ENCODE measurements around the gene DNASE2.
"Not testable (repeated sequence)": the region's sequence is repeated elsewhere in the genome, so short reads cannot be mapped to it uniquely, and the experiment has no call there.

The DNASE2 gene, protein sequence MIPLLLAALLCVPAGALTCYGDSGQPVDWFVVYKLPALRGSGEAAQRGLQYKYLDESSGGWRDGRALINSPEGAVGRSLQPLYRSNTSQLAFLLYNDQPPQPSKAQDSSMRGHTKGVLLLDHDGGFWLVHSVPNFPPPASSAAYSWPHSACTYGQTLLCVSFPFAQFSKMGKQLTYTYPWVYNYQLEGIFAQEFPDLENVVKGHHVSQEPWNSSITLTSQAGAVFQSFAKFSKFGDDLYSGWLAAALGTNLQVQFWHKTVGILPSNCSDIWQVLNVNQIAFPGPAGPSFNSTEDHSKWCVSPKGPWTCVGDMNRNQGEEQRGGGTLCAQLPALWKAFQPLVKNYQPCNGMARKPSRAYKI

DNA sequence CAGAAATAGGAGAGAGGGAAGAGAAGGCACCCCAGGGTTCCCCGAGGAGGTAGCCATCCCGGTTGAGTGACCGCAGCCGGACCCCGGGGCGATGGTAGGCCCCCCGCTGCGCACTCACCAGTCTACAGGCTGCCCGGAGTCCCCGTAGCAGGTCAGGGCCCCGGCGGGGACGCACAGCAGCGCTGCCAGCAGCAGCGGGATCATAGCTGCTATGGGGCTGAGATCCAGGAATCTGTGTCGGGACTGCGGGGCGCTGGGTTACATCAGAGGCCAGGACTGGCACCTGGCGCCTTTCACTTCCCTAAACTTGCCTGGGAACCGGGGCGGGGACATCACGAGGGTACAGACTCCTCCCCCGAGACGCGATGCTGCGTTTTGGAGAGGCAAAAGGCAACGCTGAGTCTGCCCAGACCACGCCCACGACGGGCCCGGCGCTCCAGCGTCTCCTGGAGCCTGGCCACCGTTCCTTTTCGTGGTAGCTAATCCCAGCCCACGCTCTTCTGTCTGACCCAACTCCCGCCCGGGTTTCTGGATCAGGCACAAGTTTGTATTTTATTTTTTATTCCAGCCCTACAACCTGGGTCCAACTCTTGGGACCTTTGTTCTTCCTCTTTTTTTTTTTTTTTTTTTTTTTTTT, at the start of gene DNASE2:
DNASE2 (minus strand) TSS at position 278 of the 637 bp plus-strand sequence; CDS start at position 204, 74 bp downstream.
- Histone ChIP-seq H3K27ac (ENCODE audit: low read depth, low read length) (peak within 1 kb of the TSS; percentile 73), H3K9me3 (ENCODE audit: control insufficient read depth in 1 of 2, low read length in 2 of 2) (peaks cover 8 to 13% of the 10 kb centered on the region in 2 donors), H3K27me3 (ENCODE audit: control insufficient read depth in 1 of 2, insufficient read depth in 2 of 2, low read length in 2 of 2) (no peaks in the 10 kb centered on the region), H3K36me3 (ENCODE audit: control insufficient read depth in 1 of 2, insufficient read depth in 2 of 2, low read length in 2 of 2) (peaks cover 3 to 7% of the 10 kb centered on the region in 2 donors), H3K4me3 (ENCODE audit: low read depth in 1 of 2, low read length in 2 of 2) (peak within 1 kb of the TSS; percentile 85 to 94), H3K4me1 (ENCODE audit: control insufficient read depth in 1 of 2, insufficient read depth in 2 of 2, low read length in 2 of 2) (peaks cover 0 to 18% of the 10 kb centered on the region in 2 donors), H3K9ac (ENCODE audit: low read depth in 1 of 2, low read length in 2 of 2) (peak within 1 kb of the TSS; percentile 81 to 92)

DNA sequence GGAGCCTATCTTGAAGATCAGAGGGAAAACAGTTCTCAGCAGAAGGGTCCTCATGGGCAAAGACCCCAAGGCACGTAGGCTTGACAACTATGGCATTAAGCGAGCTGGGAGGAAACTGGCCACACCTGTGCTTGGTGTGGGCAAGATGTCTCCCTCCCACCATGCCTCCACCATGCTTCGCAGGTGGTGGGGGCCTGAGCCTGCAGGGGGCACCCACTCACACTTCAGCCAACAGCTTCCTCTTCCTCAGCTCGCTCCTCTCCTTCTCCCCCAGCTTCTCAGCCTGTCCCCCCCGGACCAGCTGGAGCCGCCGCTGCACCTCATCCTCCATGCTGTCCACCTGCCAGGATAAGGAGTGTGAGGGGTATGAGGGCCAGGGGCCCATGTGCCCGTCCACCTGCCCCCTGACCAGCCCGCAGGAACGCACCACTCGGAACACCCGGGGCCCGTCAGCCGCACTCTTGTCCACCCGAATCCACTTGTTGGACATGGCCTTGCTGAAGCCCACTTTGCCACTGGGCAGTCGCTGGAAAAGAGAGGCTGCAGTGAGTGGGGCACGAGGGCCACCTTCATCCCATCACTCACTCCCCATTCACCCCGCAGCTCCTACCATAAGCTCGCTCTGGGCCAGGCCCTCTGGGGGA, 48.9 kb upstream of the DNASE2 start:
- Histone ChIP-seq H3K9ac (ENCODE audit: low read depth in 1 of 2, low read length in 2 of 2) (no peak overlapping the region), H3K36me3 (ENCODE audit: control insufficient read depth in 1 of 2, insufficient read depth in 2 of 2, low read length in 2 of 2) (peaks cover 26 to 43% of the 10 kb centered on the region in 2 donors), H3K9me3 (ENCODE audit: control insufficient read depth in 1 of 2, low read length in 2 of 2) (no peaks in the 10 kb centered on the region), H3K27ac (ENCODE audit: low read depth, low read length) (no peak overlapping the region), H3K27me3 (ENCODE audit: control insufficient read depth in 1 of 2, insufficient read depth in 2 of 2, low read length in 2 of 2) (no peaks in the 10 kb centered on the region), H3K4me3 (ENCODE audit: low read depth in 1 of 2, low read length in 2 of 2) (no peak overlapping the region), H3K4me1 (ENCODE audit: control insufficient read depth in 1 of 2, insufficient read depth in 2 of 2, low read length in 2 of 2) (peaks cover 11 to 18% of the 10 kb centered on the region in 2 donors)

DNA sequence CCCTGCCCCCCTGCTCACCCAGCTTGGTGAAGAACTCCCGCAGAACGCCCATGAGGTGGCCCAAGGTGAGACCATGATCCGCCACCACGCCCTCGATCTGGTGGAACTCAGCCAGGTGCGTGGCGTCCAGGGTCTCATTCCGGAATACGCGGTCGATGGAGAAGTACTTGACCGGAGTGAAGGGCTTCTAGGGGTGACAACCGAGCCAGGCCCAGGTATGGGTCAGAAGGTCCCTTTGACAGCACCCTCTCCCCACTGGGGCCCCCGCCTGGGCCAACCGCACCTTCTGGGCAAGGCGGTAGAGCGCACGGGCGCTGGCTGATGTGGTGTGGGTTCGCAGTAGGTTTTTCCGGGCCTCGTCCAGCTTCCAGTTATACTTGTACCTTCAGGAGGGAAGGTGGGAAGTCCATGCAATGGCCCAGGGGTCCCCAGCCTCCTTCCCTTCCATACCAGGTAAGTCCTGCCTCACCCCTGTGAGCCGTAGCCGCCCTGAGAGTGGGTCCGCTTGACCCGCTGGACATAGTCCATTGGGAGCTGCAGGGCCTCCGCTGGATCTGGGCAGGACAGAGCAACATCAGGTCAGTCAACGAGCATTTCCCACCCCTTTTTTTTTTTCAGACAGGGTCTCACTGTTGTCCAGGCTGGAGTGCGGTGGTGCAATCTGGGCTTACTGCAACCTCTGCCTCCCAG, 43.5 kb upstream of the DNASE2 start:
- no peaks in the 10 kb centered on the region for H3K4me1 ChIP-seq (ENCODE audit: control insufficient read depth in 1 of 2, insufficient read depth in 2 of 2, low read length in 2 of 2)
- H3K9me3 ChIP-seq (ENCODE audit: control insufficient read depth in 1 of 2, low read length in 2 of 2), result no peaks in the 10 kb centered on the region
- H3K9ac ChIP-seq (ENCODE audit: low read depth in 1 of 2, low read length in 2 of 2), result no peak overlapping the region
- H3K4me3 ChIP-seq (ENCODE audit: low read depth in 1 of 2, low read length in 2 of 2), result no peak overlapping the region
- no peaks in the 10 kb centered on the region for H3K27me3 ChIP-seq (ENCODE audit: control insufficient read depth in 1 of 2, insufficient read depth in 2 of 2, low read length in 2 of 2)
- H3K27ac ChIP-seq (ENCODE audit: low read depth, low read length), result no peak overlapping the region
- H3K36me3 ChIP-seq (ENCODE audit: control insufficient read depth in 1 of 2, insufficient read depth in 2 of 2, low read length in 2 of 2), result peaks cover 33 to 60% of the 10 kb centered on the region in 2 donors

DNA sequence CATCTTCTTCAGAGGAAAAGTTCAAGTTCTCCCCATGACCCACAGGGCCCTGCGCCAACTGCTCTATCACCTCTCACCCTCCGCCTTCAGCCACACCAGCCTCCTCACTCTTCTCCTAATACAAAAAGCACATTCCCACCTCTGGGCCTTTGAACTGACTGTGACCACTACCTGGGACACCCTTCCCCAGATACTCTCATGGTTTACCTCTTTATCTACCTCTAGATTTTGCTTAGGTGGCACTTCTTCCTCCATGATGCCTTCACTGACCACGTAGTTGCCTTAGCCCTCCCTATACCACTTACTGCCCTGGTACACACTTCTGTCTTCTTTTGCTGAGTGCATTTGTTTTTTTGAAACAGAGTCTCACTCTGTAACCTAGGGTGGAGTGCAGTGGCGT, 41.7 kb upstream of the DNASE2 start:
- no peak overlapping the region for H3K27ac ChIP-seq (ENCODE audit: low read depth, low read length)
- H3K36me3 ChIP-seq (ENCODE audit: control insufficient read depth in 1 of 2, insufficient read depth in 2 of 2, low read length in 2 of 2), result peaks cover 24 to 42% of the 10 kb centered on the region in 2 donors

DNA sequence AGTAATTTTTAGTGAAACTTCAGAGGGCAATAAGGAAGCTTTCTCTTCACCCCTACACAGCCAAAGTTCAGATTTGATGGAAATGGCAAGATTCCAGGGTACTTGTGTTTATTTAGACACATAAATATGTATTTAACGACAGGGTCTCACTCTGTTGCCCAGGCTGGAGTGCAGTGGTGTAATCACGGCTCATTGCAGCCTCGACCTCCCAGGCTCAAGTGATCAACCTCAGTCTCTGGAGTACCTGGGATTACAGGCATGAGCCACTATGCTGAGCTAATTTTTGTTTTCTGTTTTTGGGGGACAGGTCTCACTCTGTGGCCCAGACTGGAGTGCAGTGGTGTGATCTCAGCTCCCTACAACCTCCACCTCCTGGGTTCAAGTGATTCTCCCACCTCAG, 39.8 kb upstream of the DNASE2 start:
- H3K27ac ChIP-seq (ENCODE audit: low read depth, low read length), result no peak overlapping the region
- H3K27me3 ChIP-seq (ENCODE audit: control insufficient read depth in 1 of 2, insufficient read depth in 2 of 2, low read length in 2 of 2), result no peaks in the 10 kb centered on the region
- H3K9ac ChIP-seq (ENCODE audit: low read depth in 1 of 2, low read length in 2 of 2), result no peak overlapping the region
- peaks cover 16 to 29% of the 10 kb centered on the region in 2 donors for H3K36me3 ChIP-seq (ENCODE audit: control insufficient read depth in 1 of 2, insufficient read depth in 2 of 2, low read length in 2 of 2)
- H3K4me1 ChIP-seq (ENCODE audit: control insufficient read depth in 1 of 2, insufficient read depth in 2 of 2, low read length in 2 of 2), result no peaks in the 10 kb centered on the region
- H3K9me3 ChIP-seq (ENCODE audit: control insufficient read depth in 1 of 2, low read length in 2 of 2), result no peaks in the 10 kb centered on the region
- no peak overlapping the region for H3K4me3 ChIP-seq (ENCODE audit: low read depth in 1 of 2, low read length in 2 of 2)

More for the DNA sequence above, 41.7 kb upstream of the DNASE2 start:
- Histone ChIP-seq H3K9ac (ENCODE audit: low read depth in 1 of 2, low read length in 2 of 2) (no peak overlapping the region), H3K27me3 (ENCODE audit: control insufficient read depth in 1 of 2, insufficient read depth in 2 of 2, low read length in 2 of 2) (no peaks in the 10 kb centered on the region), H3K4me3 (ENCODE audit: low read depth in 1 of 2, low read length in 2 of 2) (no peak overlapping the region), H3K4me1 (ENCODE audit: control insufficient read depth in 1 of 2, insufficient read depth in 2 of 2, low read length in 2 of 2) (no peaks in the 10 kb centered on the region), H3K9me3 (ENCODE audit: control insufficient read depth in 1 of 2, low read length in 2 of 2) (no peaks in the 10 kb centered on the region)

DNA sequence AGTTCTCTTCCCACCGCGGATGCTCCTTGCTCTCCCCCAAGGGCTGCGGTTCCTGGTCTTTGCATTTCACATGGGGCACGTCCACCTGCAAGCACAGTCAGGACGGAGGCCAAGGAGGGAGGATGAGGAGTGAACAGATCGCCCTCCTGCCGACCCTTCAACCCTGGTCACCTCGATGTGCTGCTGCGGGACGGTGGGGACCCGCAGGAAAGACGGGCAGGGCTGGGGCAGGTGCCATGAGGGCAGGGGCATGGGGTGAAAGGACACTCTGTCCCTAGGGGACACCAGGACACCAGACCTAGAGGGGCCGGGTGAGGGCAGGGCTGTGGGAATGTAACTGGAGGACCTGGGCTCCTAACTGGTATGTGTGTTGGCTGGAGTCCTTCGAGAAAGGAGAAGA, 37.0 kb upstream of the DNASE2 start:
- H3K27me3 ChIP-seq (ENCODE audit: control insufficient read depth in 1 of 2, insufficient read depth in 2 of 2, low read length in 2 of 2), result no peaks in the 10 kb centered on the region
- H3K4me1 ChIP-seq (ENCODE audit: control insufficient read depth in 1 of 2, insufficient read depth in 2 of 2, low read length in 2 of 2), result peaks cover under 1 to 3% of the 10 kb centered on the region in 2 donors
- H3K36me3 ChIP-seq (ENCODE audit: control insufficient read depth in 1 of 2, insufficient read depth in 2 of 2, low read length in 2 of 2), result peaks cover 6 to 10% of the 10 kb centered on the region in 2 donors
- no peak overlapping the region for H3K27ac ChIP-seq (ENCODE audit: low read depth, low read length)
- H3K9me3 ChIP-seq (ENCODE audit: control insufficient read depth in 1 of 2, low read length in 2 of 2), result no peaks in the 10 kb centered on the region
- no peak overlapping the region for H3K4me3 ChIP-seq (ENCODE audit: low read depth in 1 of 2, low read length in 2 of 2)
- no peak overlapping the region for H3K9ac ChIP-seq (ENCODE audit: low read depth in 1 of 2, low read length in 2 of 2)

DNA sequence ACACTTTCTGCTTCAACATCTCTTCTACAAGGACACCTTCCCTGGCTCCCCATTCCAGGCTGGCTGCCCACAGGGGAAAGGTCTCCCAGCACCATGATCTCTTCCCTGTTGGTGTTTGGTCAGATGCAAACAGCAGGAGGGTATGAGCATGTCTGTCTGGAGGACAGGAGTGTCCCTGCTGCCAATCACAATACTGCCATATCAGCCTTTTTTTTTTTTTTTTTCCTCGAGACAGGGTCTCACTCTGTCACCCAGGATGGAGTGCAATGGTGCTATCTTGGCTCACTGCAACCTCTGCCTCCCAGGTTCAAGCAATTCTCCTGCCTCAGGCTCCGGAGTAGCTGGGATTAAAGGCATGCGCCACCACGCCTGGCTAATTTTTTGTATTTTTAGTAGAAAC, 34.6 kb upstream of the DNASE2 start:
- not testable (repeated sequence) for H3K27me3 ChIP-seq (ENCODE audit: control insufficient read depth in 1 of 2, insufficient read depth in 2 of 2, low read length in 2 of 2); H3K27ac ChIP-seq (ENCODE audit: low read depth, low read length); H3K36me3 ChIP-seq (ENCODE audit: control insufficient read depth in 1 of 2, insufficient read depth in 2 of 2, low read length in 2 of 2); H3K4me3 ChIP-seq (ENCODE audit: low read depth in 1 of 2, low read length in 2 of 2); H3K9ac ChIP-seq (ENCODE audit: low read depth in 1 of 2, low read length in 2 of 2); H3K9me3 ChIP-seq (ENCODE audit: control insufficient read depth in 1 of 2, low read length in 2 of 2)
- H3K4me1 ChIP-seq (ENCODE audit: control insufficient read depth in 1 of 2, insufficient read depth in 2 of 2, low read length in 2 of 2), result peaks cover 12 to 15% of the 10 kb centered on the region in 2 donors

DNA sequence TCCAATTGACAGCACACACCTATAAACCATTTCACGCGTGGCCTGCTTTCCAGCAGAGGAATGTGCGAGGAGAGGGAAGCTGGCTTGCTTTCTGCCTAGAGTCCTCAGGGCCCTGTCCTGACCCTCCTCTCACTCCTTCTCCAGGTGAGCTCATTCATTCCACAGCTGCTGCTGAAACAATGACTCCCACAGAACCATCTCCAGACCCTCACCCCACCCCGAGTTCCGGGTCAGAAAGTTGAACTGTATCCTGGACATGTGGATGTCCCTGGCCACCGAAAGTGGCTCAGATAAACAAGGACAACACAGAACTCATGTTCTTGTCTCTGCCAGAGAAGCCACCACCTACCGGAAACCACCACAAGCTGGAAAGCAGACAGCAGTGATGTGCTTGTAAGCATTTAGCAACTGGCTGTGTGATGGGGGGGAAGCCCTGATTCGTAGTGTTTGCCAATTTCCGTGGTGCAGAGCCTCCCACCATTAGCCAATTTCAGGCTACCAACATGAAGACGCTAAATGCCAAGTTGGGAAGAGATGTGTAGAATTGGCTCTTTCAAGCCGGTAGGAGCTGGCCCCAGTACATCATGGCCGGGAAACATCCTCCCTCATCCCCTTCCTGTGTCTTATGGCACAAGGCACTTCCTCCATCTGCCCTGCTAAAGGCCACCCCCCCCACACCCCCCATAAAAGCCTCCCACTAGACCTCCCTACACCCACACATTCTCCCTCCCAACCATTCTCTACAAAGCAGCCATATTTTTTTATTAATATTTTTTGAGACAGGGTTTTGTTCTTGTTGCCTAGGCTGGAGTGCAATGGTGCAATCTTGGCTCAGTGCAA, 32.8 kb upstream of the DNASE2 start:
- H3K27ac ChIP-seq (ENCODE audit: low read depth, low read length), result peak overlapping the region; percentile 5

DNA sequence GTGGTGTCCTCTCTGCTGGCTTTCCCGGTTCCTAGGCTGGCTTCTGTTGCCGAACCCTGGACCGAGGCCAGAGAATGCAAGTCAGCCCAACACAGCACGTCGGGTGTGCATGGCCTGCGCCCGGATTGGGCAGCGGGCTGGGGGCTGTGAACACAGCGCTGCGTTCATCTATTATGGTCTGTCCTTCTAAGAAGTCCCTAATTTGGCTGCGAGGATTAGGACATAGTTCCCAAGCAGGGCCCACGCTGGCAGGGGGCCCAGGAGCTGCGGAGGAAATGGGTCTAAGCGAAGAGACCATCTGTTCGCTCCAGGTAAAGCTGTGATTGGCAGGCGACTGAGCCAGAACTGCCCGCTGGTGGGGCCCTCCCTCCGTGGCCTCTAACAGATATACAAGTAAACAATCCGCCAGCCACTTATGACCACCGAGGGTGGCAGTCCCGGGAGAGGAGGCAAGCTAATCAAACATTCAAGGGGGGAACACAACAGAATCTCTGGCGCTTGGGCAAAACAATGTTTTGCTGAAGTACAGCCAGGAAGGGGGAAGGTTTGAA, 31.8 kb upstream of the DNASE2 start:
- H3K9me3 ChIP-seq (ENCODE audit: control insufficient read depth in 1 of 2, low read length in 2 of 2), result no peaks in the 10 kb centered on the region
- no peaks in the 10 kb centered on the region for H3K27me3 ChIP-seq (ENCODE audit: control insufficient read depth in 1 of 2, insufficient read depth in 2 of 2, low read length in 2 of 2)
- H3K9ac ChIP-seq (ENCODE audit: low read depth in 1 of 2, low read length in 2 of 2), result peak overlapping the region in 1 of 2 donors; percentile 25
- H3K27ac ChIP-seq (ENCODE audit: low read depth, low read length), result peak overlapping the region; percentile 5
- no peaks in the 10 kb centered on the region for H3K36me3 ChIP-seq (ENCODE audit: control insufficient read depth in 1 of 2, insufficient read depth in 2 of 2, low read length in 2 of 2)
- H3K4me1 ChIP-seq (ENCODE audit: control insufficient read depth in 1 of 2, insufficient read depth in 2 of 2, low read length in 2 of 2), result peaks cover 12 to 15% of the 10 kb centered on the region in 2 donors
- H3K4me3 ChIP-seq (ENCODE audit: low read depth in 1 of 2, low read length in 2 of 2), result peak overlapping the region in 1 of 2 donors; percentile 26

More for the DNA sequence above, 32.8 kb upstream of the DNASE2 start:
- Histone ChIP-seq H3K27me3 (ENCODE audit: control insufficient read depth in 1 of 2, insufficient read depth in 2 of 2, low read length in 2 of 2) (no peaks in the 10 kb centered on the region), H3K9ac (ENCODE audit: low read depth in 1 of 2, low read length in 2 of 2) (no peak overlapping the region), H3K9me3 (ENCODE audit: control insufficient read depth in 1 of 2, low read length in 2 of 2) (no peaks in the 10 kb centered on the region), H3K4me3 (ENCODE audit: low read depth in 1 of 2, low read length in 2 of 2) (peak overlapping the region in 1 of 2 donors; percentile 26), H3K36me3 (ENCODE audit: control insufficient read depth in 1 of 2, insufficient read depth in 2 of 2, low read length in 2 of 2) (no peaks in the 10 kb centered on the region), H3K4me1 (ENCODE audit: control insufficient read depth in 1 of 2, insufficient read depth in 2 of 2, low read length in 2 of 2) (peaks cover 12 to 15% of the 10 kb centered on the region in 2 donors)
